ENCODE results near the gene DTNB. TPM values are rescaled to one million over a fixed set of nuclear protein-coding genes. Genes with fewer than 3 reads are reported as not detected.

Gene DTNB
- total RNA-seq, 2 donors from 2014 or later, result 11.1 to 11.6 TPM

GRCh38 chr2:25332571-25332970 is 340.8 kb downstream of the DTNB start:
- intact Hi-C loops (cut with DNase I), result no loop called here
- DNase-seq (ENCODE audit: low spot score), result peak; percentile 75

GRCh38 chr2:25331686-25332365 is 341.6 kb downstream of the DTNB start:
- DNase-seq (ENCODE audit: low spot score), result no peak
- intact Hi-C loops (cut with DNase I), result no loop called here

- intact Hi-C loops (cut with DNase I), result no loop called here
Measured at GRCh38 chr2:25330937-25331336, 342.4 kb downstream of the DTNB start.

GRCh38 chr2:25330273-25330672 is 343.1 kb downstream of the DTNB start:
- intact Hi-C loops (cut with DNase I), result no loop called here
- DNase-seq (ENCODE audit: low spot score), result no peak

More at GRCh38 chr2:25330937-25331336, 342.4 kb downstream of the DTNB start:
- no peak for DNase-seq (ENCODE audit: low spot score)

- intact Hi-C loops (cut with DNase I), result no loop called here
- peak; percentile 64 for DNase-seq (ENCODE audit: low spot score)
Measured at GRCh38 chr2:25328152-25329085, 345.0 kb downstream of the DTNB start.

Small RNAs within 50 kb of the gene (microRNA-seq; reads per million reads assigned to microRNA genes)
- gene MIR1301 (ENCODE audit: borderline microRNAs expressed in 2 of 2), result 66.0 to 114 reads per million in 2 donors

Other genes starting within 250 kb of the DTNB start
- 10 to 100 TPM; 24.1 to 29.2 TPM for gene ASXL2, start 204.9 kb upstream of the DTNB start, total RNA-seq

Measured in posterior vena cava (tissue), 2 donors.